Fibroblast of the aortic adventitia (primary cell): ENCODE data around the gene CAPN9. TPM values are rescaled to one million over a fixed set of nuclear protein-coding genes. Genes with fewer than 3 reads are reported as not detected.

Experiments
- DNase-seq: peaks from one replicate; pipeline ENCODE4 v3.0.0-alpha.2; 2010; ENCODE audit warnings: low read depth
- H3K4me3 ChIP-seq: 2 replicates; pipeline ENCODE4 v1.5.1; 2011; ENCODE audit warnings: low read depth, mild to moderate bottlenecking, control low read depth, low read length, moderate library complexity
- CTCF ChIP-seq: IDR thresholded peaks from 2 replicates; pipeline ENCODE4 v1.5.1; 2011; ENCODE audit warnings: mild to moderate bottlenecking, low read length, control low read depth, inconsistent platforms; ENCODE audit not compliant: insufficient read depth
- total RNA-seq: library from RNA; depleted of rRNA; stranded (reverse); fragments of >200 nt; gene quantifications from 2 replicates; pipeline ENCODE4 v1.2.3, GENCODE V29; 2012; ENCODE audit warnings: low replicate concordance

The CAPN9 gene
- total RNA-seq, 1 donor = not detected

DNA sequence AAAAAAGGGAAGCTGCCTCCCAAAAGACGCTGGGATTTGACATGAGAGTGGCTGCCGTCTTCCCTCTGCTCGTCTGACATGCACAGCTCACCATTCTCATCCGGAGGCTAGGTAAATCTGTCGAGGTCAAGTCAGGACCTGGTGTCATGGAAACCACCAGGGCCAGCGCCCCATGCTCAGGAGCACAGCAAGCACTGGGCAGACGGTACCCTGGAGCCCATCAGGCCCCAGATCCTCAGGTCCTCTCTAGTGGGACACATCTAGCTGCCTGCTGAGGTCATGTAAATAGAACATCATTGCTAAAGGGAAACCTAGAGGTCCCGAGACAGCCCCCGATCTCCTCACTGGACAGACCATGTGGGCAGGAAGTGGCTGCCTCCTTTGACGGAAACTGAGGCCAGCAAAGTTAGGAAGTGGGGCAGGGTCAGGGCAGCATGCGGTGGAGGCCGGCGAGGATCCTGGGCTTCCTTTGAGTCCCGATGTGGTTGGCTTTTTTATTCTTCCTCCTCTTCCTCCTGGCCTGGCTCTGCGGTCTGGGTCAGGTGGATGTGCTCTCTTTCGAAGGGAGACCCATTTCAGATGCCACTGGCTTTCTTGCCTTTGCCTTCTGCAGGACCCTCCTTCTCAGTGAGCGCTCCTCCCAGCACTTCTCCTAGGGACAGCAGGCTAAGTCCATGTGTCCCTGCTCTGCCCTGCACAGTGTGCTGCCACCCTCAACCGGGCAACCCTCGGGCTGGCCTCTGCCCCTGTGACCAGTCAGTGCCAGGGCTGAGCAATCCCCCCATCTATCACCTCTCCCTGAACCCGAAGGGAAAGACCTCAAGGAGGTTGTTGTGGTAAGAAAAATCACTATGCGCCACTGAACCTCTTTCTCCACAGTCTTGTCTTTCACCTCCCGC lies 39.2 kb upstream of the CAPN9 start:
- no peak overlapping the region for H3K4me3 ChIP-seq
- TF ChIP-seq CTCF = no peak
- no peak for DNase-seq

DNA sequence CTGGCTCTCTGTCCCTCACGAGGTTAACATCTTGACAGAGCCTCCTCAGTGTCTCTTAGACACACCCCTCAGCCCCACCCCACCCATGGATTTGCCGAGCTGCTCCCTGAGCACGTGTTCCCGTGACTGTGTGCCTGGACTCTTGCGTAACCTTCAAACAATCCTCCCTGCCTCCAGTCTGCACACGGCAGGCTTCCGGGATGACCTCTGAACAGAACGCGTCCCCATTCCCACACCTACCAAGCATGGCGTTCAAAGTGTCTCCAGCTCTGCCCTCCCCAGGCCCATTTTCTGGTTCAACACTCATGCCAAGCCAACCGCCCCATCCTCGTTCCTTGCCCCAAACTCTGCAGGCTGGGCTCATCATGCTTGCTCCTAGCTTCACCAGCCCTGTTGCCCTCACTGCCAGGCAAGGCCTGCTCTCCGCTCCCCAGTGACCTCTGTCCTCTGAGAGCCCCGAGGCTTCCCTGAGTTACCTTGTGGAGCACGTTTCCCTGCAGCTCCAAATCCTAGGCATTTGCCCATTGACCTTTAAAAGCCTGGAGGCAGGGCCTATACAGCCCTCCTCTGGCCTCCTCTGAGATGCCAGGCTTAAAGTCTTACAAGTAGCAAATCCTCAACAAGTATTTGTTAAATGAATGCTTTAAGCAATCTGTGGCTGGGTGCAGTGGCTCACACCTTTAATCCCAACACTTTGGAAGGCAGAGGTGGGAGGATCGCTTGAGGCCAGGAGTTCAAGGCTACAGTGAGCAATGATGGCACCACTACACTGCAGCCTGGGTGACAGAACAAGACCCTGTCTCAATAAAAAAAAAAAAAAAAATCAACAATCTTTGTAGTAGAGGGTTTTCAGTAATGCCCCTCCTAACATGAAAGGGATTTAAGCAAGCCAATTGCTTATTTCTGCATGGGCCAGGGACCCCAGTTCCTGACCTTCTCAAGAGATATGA lies 38.3 kb upstream of the CAPN9 start:
- H3K4me3 ChIP-seq = no peak overlapping the region
- peak; percentile 9 for DNase-seq
- no peak for TF ChIP-seq CTCF

DNA sequence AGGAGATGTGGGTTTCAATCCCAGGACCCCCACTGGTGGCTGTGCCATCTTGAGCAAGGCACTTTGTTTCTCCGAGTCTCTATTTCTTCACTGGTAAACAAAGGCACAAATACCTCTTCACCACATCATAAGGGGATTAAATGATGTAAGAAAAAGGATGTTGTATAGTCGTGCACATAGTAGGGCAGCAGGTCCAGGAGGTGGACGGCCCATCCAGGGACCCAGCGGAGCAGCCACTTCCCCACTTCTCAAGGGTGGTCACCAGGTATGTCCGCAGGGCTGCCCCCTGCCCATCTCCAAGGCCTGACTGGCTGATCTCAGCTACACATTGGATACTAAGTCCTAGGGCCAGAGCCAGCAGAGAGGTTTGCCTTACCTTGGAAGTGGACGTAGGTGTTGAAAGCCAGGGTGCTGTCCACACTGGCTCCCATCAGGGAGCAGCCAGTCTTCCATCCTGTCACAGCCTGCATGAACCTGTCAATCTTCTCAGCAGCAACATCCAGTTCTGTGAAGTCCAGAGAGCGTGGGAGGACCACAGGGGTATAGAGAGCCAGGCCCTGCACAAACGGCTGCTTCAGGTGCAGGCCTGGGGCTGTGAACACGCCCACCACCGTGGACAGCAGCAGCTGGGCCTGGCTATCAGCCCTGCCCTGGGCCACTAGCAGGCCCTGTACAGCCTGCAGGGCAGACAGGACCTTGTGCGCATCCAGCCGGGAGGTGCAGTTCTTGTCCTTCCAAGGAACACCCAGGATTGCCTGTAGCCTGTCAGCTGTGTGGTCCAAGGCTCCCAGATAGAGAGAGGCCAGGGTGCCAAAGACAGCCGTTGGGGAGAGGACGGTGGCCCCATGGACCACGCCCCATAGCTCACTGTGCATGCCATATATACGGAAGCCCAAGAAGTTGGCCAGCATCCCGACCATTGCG lies 37.3 kb upstream of the CAPN9 start:
- DNase-seq = no peak
- no peak overlapping the region for H3K4me3 ChIP-seq
- TF ChIP-seq CTCF = no peak

- TF ChIP-seq CTCF = no peak
- no peak for DNase-seq
Observed at GRCh38 chr1:230710543-230710904, 36.7 kb upstream of the CAPN9 start.

GRCh38 chr1:230711245-230711644 lies 35.9 kb upstream of the CAPN9 start:
- no peak for TF ChIP-seq CTCF
- peak; percentile 16 for DNase-seq
- H3K4me3 ChIP-seq = no peak overlapping the region

More at GRCh38 chr1:230710543-230710904, 36.7 kb upstream of the CAPN9 start:
- no peak overlapping the region for H3K4me3 ChIP-seq

DNA sequence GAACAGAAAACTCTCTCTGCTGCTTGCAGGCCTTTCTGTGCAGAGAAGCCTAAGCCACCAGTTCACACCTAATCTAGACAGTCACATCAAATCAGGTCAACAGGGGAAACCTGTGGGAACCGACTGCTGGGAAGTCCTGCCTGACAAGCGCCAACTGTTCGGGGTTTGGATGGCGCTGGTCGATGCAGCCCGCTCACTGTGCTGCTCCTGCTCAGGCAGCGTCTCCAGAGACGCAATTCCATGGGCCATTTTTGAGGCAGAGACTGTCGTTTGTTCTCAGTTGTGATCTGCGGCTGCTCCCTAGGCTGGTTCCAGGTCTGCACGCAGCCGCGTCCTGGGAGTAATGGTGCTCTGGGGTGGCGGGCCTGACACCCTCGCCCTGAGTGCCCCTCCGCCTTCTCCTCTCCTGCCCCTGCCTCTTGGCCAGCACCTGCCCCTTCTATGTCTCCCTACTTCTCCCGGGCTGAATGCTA lies 34.7 kb upstream of the CAPN9 start:
- DNase-seq = no peak
- no peak overlapping the region for H3K4me3 ChIP-seq
- no peak for TF ChIP-seq CTCF
